HG03342 (cell line): ENCODE measurements around the gene GP1BB.

Experiments used
- ATAC-seq: cut with Tn5 transposase; IDR thresholded peaks from one replicate; pipeline ENCODE4 v1.9.1; 2021; ENCODE audit warnings: mild to moderate bottlenecking, moderate library complexity; ENCODE audit not compliant: unreplicated experiment

Gene GP1BB

DNA sequence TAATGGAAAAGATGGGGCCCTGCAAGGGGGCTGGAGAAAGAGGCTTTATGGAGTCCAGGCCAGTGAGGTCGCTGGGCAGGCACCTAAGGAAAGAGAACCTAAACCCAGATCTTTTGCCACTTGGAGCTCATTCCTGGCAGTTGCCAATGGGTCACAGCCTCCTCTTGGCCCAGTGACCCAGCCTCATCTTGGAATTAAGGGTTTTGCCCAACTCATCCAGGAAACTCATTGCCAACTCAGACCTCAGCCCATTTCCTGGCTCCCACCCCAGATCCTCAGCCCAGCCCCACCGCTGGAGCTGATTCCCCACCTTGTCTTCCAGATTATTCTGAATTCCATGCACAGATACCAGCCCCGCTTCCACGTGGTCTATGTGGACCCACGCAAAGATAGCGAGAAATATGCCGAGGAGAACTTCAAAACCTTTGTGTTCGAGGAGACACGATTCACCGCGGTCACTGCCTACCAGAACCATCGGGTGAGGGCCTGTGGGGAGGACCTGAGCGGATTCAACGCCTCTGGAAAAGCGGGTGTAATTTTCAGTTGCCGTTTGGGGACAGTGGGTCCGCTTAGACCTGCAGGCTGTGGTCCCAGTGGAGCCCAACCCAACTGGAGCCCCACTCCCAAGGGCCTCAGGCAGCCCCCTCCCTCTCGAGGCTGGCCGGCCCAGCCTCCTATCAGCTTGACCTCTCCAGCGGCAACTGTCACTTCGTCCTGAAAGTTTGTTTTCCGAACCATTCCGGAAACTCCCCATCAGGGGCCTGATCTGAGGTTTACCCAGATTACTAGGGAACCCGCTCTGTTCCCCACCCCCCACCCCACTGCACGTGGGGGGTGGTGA, 41.5 kb downstream of the GP1BB start:
- ATAC-seq, result no peak

DNA sequence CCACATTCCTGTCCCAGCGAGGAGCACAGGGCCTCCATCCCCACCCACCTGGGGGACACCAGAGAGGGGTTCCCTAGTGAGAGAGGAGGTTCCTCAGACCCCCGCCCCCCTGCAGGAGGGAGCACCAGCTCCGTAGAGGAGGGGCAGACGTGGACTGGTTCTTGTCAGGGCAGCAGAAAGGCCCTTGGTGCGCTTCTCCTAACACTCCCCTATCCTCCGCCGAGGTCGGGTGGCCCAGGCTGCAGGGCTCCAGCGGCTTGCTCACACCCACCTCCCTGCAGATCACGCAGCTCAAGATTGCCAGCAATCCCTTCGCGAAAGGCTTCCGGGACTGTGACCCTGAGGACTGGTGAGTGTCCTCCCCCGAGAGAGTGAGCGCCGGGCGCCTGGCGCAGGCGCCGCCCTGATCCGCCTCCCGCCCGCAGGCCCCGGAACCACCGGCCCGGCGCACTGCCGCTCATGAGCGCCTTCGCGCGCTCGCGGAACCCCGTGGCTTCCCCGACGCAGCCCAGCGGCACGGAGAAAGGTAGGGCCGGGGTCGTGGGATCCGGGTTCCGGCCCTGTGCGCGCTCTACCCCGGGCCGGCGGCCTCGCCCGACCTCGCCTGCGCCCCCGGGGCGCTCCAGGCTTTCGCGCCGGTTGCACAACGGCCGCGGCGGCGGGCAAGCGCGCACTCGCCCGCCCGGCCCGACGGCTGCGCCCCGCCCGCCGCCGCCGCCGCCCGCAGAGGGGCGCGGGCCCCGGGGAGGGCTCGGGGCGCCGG, 42.3 kb downstream of the GP1BB start:
- no peak for ATAC-seq

DNA sequence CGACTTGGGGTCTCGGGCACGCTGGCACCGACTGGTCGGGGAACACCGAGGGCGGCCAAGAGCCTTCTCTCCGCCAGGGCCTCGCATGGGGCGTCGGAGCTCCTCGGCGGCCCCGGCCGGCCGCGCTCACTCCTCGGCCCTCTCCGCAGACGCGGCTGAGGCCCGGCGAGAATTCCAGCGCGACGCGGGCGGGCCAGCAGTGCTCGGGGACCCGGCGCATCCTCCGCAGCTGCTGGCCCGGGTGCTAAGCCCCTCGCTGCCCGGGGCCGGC, 42.8 kb downstream of the GP1BB start:
- ATAC-seq, result no peak

DNA sequence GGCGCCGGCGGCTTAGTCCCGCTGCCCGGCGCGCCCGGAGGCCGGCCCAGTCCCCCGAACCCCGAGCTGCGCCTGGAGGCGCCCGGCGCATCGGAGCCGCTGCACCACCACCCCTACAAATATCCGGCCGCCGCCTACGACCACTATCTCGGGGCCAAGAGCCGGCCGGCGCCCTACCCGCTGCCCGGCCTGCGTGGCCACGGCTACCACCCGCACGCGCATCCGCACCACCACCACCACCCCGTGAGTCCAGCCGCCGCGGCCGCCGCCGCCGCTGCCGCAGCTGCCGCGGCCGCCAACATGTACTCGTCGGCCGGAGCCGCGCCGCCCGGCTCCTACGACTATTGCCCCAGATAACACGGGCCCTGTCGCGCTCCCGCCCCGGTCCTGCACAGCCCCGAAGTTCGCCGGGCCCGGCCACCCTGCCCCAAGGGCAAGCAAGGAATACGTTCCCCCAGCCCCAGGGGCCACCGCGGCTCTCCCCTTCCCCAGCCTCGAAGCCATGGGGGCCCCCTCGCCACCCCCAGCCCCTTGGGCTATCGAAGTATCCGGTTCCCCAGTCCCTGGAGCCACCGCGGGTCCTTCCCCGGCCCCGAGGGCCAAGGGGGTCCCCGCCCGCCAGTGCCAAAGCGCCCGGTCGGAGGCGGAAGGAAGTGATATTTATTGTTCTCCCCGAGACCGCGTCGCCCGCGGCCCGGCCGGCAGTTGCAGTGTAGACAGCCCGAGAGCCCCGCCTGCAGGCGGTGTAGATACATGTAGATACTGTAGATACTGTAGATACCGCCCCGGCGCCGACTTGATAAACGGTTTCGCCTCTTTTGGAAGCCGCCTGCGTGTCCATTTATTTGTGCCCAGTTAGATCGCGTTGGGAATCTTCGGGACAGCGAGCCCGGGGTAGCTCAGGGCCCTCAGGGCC, 43.4 kb downstream of the GP1BB start:
- ATAC-seq, result no peak

DNA sequence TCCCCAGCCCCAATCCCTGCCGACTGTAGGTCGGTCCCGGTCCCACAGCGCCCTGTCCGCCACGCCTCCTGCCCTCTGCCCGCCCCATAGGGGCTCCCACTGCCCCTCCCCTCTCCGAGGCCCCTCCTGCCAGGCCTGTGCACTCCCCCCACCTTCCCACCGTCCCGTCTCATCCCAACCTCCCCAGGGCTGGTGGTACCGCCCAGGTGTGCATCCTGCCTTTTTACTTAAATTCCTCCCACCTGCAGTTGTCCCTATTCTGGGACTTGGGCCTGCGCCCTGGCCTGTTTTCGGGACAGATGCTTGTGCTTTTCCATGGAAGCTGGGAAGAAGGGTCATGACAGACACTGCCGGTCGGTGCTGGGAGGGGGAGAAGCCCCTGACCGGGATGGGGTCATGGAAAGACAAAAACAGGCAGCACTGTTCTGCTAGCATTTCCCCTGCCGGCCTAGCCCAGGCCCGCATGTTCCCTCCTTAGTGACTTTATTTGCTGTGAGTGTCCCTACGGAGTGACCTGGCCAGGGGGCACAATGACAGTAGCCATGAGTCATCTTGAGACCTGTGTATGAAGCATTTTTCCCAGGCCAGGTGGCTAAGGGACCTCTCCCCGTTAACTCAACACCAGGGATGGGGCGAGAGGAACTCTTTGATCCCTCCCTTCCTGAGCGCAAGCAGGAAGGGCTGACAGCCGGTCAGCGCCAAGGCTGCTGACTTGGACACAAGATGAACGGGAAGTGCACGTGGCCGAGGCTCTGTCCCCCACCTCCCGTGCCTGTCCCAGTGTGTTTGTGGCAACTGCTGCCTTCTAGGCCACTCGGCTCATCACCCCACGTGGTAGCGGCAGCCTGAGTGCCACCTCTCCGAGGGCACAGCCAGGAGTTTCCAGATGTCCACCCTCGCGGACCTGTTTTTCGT, 44.3 kb downstream of the GP1BB start:
- no peak for ATAC-seq

DNA sequence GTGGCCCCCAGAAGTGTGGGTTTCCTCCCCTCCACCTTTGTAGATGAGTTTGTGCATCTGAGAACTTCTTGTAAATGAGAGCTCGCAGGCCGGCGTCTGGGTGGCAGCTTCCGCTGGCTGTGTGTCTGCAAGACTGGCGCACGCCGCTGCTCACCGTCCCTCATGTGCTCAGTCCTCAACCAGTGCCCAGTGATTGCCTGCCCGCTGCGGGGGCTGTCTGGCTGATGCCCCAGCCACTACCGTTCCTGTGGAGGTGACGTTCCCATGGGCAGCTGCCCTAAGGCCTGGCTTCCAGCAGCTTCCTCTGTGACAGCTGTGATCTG, 46.0 kb downstream of the GP1BB start:
- ATAC-seq, result no peak

DNA sequence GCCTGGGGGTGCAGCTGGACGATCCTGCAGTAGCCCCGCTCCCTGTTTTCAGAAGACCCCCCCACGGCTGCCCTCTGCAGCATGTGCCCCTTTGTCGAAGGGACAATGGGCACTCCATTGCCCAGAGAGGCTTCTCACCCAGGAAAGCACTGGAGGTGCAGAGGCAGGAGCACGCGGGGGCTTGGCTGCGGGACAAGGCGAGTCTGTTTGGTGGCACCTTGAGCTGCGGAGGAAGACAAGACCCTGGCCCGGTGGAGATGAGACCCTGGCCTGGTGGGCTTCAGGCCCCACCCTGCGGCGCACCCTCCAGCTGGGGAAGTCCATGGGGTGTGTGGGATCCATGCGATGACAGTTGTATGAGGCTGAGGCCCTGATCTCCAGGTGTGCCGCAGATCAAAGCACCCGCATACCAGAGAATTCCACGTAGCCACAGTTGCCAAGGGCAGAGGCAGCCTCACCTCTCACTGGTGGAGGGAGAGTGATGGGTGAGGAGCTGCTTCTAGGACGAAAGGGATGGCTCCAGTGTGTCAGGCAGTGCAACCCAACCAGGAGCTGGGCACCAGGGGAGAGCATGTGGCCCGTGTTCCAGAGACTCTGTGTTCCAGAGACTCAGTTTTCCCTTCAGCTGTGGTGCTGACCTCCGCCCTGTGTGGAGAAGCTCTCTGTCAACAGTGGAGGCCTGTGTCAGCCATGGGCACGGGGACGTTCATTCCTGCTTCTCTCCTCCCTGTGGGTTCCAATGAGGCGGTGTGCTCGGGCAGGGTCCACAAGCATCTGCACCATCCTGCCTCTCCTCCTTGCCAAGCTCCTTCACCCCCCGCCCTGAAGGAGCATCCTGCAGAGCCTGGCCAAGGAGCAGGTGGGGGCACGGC, 47.2 kb downstream of the GP1BB start:
- no peak for ATAC-seq

DNA sequence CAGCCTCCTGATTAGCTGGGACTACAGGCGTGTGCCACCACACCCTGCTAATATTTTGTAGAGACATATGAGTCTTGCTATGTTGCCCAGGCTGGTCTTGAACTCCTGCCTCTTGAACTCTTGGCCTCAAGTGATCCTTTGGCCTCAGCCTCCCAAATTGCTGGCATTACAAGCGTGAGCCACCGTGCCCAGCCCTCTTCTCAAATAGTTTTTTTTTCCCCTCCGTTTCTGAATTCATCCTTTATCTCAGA, 49.0 kb downstream of the GP1BB start:
- no peak for ATAC-seq

DNA sequence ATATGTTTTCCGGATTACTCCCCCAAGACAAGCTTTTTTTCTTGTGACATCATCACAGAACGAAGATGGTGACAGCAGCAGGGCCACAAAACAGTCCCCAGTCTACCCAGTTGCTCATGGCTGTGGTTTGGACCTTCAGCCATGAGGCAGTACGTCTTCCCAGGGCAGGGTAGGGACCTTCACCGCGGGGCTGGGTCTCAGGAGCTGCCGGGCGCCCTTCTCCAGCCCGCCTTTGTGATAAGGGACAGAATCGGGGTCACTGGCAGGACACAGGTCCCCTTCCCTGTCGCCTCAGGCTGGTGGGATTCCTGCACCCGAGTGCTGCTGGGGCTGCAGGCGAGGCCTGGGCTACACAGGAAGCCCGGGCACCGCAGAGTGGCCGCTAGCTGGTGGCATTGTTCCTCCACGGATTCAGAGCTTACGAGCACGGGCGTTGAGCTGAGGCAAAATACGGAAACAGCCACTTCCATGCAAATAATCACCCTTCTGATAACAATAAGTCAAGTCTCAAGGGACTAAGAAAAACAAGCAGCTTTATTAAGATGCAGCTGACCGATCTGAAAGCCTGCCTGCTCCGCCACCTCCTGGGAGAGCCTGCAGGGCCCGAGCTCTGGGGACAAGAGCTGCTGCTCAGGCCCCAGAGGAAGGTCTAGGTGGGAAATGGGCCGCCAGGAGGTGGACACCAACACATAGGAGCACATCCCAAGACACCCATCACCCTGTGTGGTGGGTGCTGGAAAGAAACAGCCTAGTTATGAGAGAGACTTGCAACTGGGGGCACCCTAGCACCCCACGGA, 49.5 kb downstream of the GP1BB start:
- peak; percentile 67 for ATAC-seq

DNA sequence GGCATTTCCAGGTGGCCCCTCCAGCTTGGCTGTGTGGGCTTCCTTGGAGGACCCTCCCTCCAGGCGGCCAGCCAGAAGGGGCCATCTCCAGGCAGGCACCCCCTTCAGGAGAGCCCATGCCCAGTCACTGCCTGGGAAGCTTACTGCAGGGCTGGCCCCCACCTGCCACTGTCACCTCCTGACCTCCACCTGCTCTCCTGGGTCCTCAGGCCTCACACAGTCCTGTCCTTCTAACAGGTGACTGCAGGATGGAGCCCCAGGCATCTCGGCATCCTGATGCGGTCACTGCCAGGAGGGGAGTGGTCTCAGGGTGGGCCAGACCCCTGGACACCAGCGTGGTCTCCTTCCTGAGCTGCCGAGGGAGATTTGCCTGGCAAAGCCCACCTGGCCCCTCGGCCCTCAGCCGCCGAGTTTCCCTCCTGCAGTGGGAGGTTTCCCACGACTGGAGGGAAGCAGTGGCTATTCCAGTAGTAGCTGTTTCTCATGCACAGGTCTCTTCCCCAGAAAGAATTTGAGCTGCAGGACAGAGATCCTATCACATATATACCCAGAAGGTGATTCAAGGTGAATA, 50.2 kb downstream of the GP1BB start:
- no peak for ATAC-seq
